Liver (tissue), 9 donors: ENCODE results near the gene ALDH3A1. TPM values are rescaled to one million over a fixed set of nuclear protein-coding genes. Genes with fewer than 3 reads are reported as not detected.
A peak's percentile ranks its signal among the peaks of the same experiment; 100 is the strongest.

Experiments
- DNase-seq: peaks from one replicate; pipeline ENCODE4 v3.0.0-alpha.2; 2017; ENCODE audit warnings: low spot score
- H3K27ac ChIP-seq, 2 donors: one replicate each; pipeline ENCODE4 v1.7.0; 2013; ENCODE audit warnings: inconsistent platforms in 2 of 2, low read length in 2 of 2, control low read depth in 1 of 2, low read depth in 1 of 2, mild to moderate bottlenecking in 1 of 2
- H3K27me3 ChIP-seq, 4 donors: one replicate each; pipeline versions ENCODE4 v1.6.1 to v1.7.0; 2013; ENCODE audit warnings: low read length in 3 of 4, inconsistent platforms in 1 of 4, mild to moderate bottlenecking in 1 of 4, moderate library complexity in 1 of 4; ENCODE audit not compliant: control insufficient read depth in 4 of 4, insufficient read depth in 4 of 4
- H3K36me3 ChIP-seq, 4 donors: one replicate each; pipeline versions ENCODE4 v1.6.1 to v1.7.0; 2013; ENCODE audit warnings: low read length in 3 of 4, mild to moderate bottlenecking in 3 of 4, low read depth in 1 of 4, moderate library complexity in 1 of 4; ENCODE audit not compliant: control insufficient read depth in 4 of 4, insufficient read depth in 3 of 4
- H3K4me1 ChIP-seq, 4 donors: one replicate each; pipeline versions ENCODE4 v1.6.1 to v1.7.0; 2013; ENCODE audit warnings: low read length in 3 of 4, mild to moderate bottlenecking in 3 of 4, moderate library complexity in 1 of 4; ENCODE audit not compliant: control insufficient read depth in 4 of 4, insufficient read depth in 4 of 4
- H3K4me3 ChIP-seq, 3 donors: one replicate each; pipeline versions ENCODE4 v1.6.1 to v1.7.0; 2013; ENCODE audit warnings: low read length in 3 of 3, control low read depth in 1 of 3, low read depth in 1 of 3, mild to moderate bottlenecking in 1 of 3
- H3K9ac ChIP-seq, 2 donors: one replicate each; pipeline ENCODE4 v1.7.0; 2013; ENCODE audit warnings: low read length in 2 of 2, mild to moderate bottlenecking in 2 of 2, moderate library complexity in 2 of 2, control low read depth in 1 of 2, low read depth in 1 of 2
- H3K9me3 ChIP-seq, 4 donors: one replicate each; pipeline versions ENCODE4 v1.6.1 to v1.7.0; 2013; ENCODE audit warnings: low read length in 3 of 4; ENCODE audit not compliant: control insufficient read depth in 4 of 4
- CTCF ChIP-seq: fragments of 150-350 bp; IDR thresholded peaks from 2 replicates; pipeline ENCODE4 v1.5.1; 2017; ENCODE audit warnings: improper control_type of control experiment, low read depth, low read length; ENCODE audit not compliant: missing input control
- EGR1 ChIP-seq, 2 donors: IDR thresholded peaks; 2 replicates each; pipeline ENCODE4 v1.6.1; 2016 to 2018; ENCODE audit warnings: antibody characterized with exemption in 2 of 2, low read depth in 2 of 2
- FOXA1 ChIP-seq: IDR thresholded peaks from 2 replicates; pipeline ENCODE4 v1.6.1; 2016; ENCODE audit warnings: antibody characterized with exemption
- FOXA2 ChIP-seq: IDR thresholded peaks from 2 replicates; pipeline ENCODE4 v1.6.1; 2016; ENCODE audit warnings: antibody characterized with exemption
- GABPA ChIP-seq, 2 donors: IDR thresholded peaks in 1 of 2; conservative IDR thresholded peaks in 1 of 2; 2 replicates each; pipeline ENCODE4 v1.6.1; 2016; ENCODE audit warnings: antibody characterized with exemption in 2 of 2, mild to moderate bottlenecking in 1 of 2, moderate library complexity in 1 of 2
- HNF4A ChIP-seq, 2 donors: conservative IDR thresholded peaks; 2 replicates each; pipeline ENCODE4 v1.6.1; 2016; ENCODE audit warnings: antibody characterized with exemption in 2 of 2, mild to moderate bottlenecking in 2 of 2
- HNF4G ChIP-seq: IDR thresholded peaks from 2 replicates; pipeline ENCODE4 v1.6.1; 2016; ENCODE audit warnings: antibody characterized with exemption
- JUND ChIP-seq, 2 donors: IDR thresholded peaks; 2 replicates each; pipeline ENCODE4 v1.6.1; 2016; ENCODE audit warnings: antibody characterized with exemption in 2 of 2
- MAX ChIP-seq: IDR thresholded peaks from 2 replicates; pipeline ENCODE4 v1.6.1; 2016; ENCODE audit warnings: antibody characterized with exemption
- NR2F2 ChIP-seq: IDR thresholded peaks from 2 replicates; pipeline ENCODE4 v1.6.1; 2016; ENCODE audit warnings: antibody characterized with exemption
- RAD21 ChIP-seq, 2 donors: IDR thresholded peaks; 2 replicates each; pipeline ENCODE4 v1.6.1; 2016; ENCODE audit warnings: antibody characterized with exemption in 2 of 2, mild to moderate bottlenecking in 2 of 2
- RXRA ChIP-seq, 2 donors: IDR thresholded peaks; 2 replicates each; pipeline ENCODE4 v1.6.1; 2017 to 2018; ENCODE audit warnings: antibody characterized with exemption in 2 of 2, mild to moderate bottlenecking in 1 of 2
- TAF1 ChIP-seq: conservative IDR thresholded peaks from 2 replicates; pipeline ENCODE4 v1.6.1; 2016; ENCODE audit warnings: antibody characterized with exemption, mild to moderate bottlenecking
- YY1 ChIP-seq: IDR thresholded peaks from 2 replicates; pipeline ENCODE4 v1.6.1; 2016; ENCODE audit warnings: antibody characterized with exemption, mild to moderate bottlenecking
- ZBTB33 ChIP-seq: IDR thresholded peaks from 2 replicates; pipeline ENCODE4 v1.6.1; 2016; ENCODE audit warnings: antibody characterized with exemption
- WGBS: extraction: QIAGEN DNeasy Blood & Tissue Kit; methylation state at CpG from one replicate; pipeline ENCODE4 v1.1.7; 2013; 5-methylcytosine and 5-hydroxymethylcytosine counted together
- polyA plus RNA-seq, 2 donors: library from polyadenylated mRNA; stranded (reverse) in 1 of 2; unstranded in 1 of 2; fragments of 200-250 nt in 1 of 2; fragments of >200 nt in 1 of 2; fragmentation: Nextera tagmentation in 1 of 2; extraction: Ambion mirVana in 1 of 2; gene quantifications; one replicate each; pipeline versions ENCODE4 v1.2.1 to v1.2.3, GENCODE V29; 2013 to 2015
- total RNA-seq, 2 donors: library from RNA; depleted of rRNA; stranded (reverse); fragments of >200 nt; gene quantifications; one replicate each; pipeline ENCODE4 v1.2.3, GENCODE V29; 2014
- TF ChIP-seq, protein P1 (sequence below): IDR thresholded peaks from 2 replicates; pipeline ENCODE4 v1.6.1; 2016; ENCODE audit warnings: antibody characterized with exemption, mild to moderate bottlenecking
- donor health status: healthy.
- donor health status: healthy.
- donor health status: healthy.
- donor health status: healthy.
- donor health status: healthy.

Gene ALDH3A1
- total and polyA plus RNA-seq, 4 donors = 0.09 to 3.2 (median 0.22) TPM

- no peak overlapping the region for H3K9ac ChIP-seq
- no peak for DNase-seq
- WGBS = 90% methylated on average over 10 of the region's 10 CpGs
- H3K9me3 ChIP-seq = no peaks in the 10 kb centered on the region
- H3K27me3 ChIP-seq = no peaks in the 10 kb centered on the region
- H3K4me3 ChIP-seq = no peak overlapping the region
- no peak for TF ChIP-seq YY1
- no peak for TF ChIP-seq RAD21 (IDR thresholded peaks at IDR 0.05)
- no peak for TF ChIP-seq MAX
- TF ChIP-seq, protein P1, sequence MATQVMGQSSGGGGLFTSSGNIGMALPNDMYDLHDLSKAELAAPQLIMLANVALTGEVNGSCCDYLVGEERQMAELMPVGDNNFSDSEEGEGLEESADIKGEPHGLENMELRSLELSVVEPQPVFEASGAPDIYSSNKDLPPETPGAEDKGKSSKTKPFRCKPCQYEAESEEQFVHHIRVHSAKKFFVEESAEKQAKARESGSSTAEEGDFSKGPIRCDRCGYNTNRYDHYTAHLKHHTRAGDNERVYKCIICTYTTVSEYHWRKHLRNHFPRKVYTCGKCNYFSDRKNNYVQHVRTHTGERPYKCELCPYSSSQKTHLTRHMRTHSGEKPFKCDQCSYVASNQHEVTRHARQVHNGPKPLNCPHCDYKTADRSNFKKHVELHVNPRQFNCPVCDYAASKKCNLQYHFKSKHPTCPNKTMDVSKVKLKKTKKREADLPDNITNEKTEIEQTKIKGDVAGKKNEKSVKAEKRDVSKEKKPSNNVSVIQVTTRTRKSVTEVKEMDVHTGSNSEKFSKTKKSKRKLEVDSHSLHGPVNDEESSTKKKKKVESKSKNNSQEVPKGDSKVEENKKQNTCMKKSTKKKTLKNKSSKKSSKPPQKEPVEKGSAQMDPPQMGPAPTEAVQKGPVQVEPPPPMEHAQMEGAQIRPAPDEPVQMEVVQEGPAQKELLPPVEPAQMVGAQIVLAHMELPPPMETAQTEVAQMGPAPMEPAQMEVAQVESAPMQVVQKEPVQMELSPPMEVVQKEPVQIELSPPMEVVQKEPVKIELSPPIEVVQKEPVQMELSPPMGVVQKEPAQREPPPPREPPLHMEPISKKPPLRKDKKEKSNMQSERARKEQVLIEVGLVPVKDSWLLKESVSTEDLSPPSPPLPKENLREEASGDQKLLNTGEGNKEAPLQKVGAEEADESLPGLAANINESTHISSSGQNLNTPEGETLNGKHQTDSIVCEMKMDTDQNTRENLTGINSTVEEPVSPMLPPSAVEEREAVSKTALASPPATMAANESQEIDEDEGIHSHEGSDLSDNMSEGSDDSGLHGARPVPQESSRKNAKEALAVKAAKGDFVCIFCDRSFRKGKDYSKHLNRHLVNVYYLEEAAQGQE = no peak
- no peak for TF ChIP-seq EGR1 (IDR thresholded peaks at IDR 0.05; ENCODE audit: low read depth in 2 of 2)
- H3K36me3 ChIP-seq = no peaks in the 10 kb centered on the region
- H3K4me1 ChIP-seq = peaks cover 0 to 8% (median 4%) of the 10 kb centered on the region in 4 donors
- no peak overlapping the region for H3K27ac ChIP-seq
Observed at GRCh38 chr17:19717411-19717908, 30.6 kb downstream of the ALDH3A1 start.

GRCh38 chr17:19717031-19717360, 31.1 kb downstream of the ALDH3A1 start:
- H3K4me3 ChIP-seq = no peak overlapping the region
- H3K36me3 ChIP-seq = no peaks in the 10 kb centered on the region
- no peak overlapping the region for H3K27ac ChIP-seq
- 95% methylated on average over 7 of the region's 7 CpGs for WGBS
- H3K9ac ChIP-seq = no peak overlapping the region
- peaks cover 0 to 8% (median 4%) of the 10 kb centered on the region in 4 donors for H3K4me1 ChIP-seq
- DNase-seq = peak; percentile 30
- no peaks in the 10 kb centered on the region for H3K27me3 ChIP-seq
- no peak for TF ChIP-seq HNF4G
- no peak for TF ChIP-seq CTCF
- no peak for TF ChIP-seq HNF4A (conservative IDR thresholded peaks at IDR 0.05)
- no peak for TF ChIP-seq RAD21 (IDR thresholded peaks at IDR 0.05)
- TF ChIP-seq, protein P1 = no peak
- no peak for TF ChIP-seq TAF1
- no peak for TF ChIP-seq MAX
- no peak for TF ChIP-seq JUND (IDR thresholded peaks at IDR 0.05)
- no peak for TF ChIP-seq FOXA1
- TF ChIP-seq FOXA2 = no peak
- TF ChIP-seq NR2F2 = no peak
- no peak for TF ChIP-seq GABPA (IDR thresholded peaks at IDR 0.05 in 1 of 2, conservative IDR thresholded peaks at IDR 0.05 in 1 of 2)
- TF ChIP-seq RXRA (IDR thresholded peaks at IDR 0.05) = no peak
- no peak for TF ChIP-seq ZBTB33
- no peaks in the 10 kb centered on the region for H3K9me3 ChIP-seq
